Amniotic epithelial cell (primary cell): Measurements from ENCODE around the gene SYT3.
"Not testable (repeated sequence)": the region's sequence is repeated elsewhere in the genome, so short reads cannot be mapped to it uniquely, and the experiment has no call there.

ENCODE experiments used
- DNase-seq: peaks from one replicate; pipeline ENCODE4 v3.0.0-alpha.2; 2010; ENCODE audit warnings: low read depth

Gene SYT3

DNA sequence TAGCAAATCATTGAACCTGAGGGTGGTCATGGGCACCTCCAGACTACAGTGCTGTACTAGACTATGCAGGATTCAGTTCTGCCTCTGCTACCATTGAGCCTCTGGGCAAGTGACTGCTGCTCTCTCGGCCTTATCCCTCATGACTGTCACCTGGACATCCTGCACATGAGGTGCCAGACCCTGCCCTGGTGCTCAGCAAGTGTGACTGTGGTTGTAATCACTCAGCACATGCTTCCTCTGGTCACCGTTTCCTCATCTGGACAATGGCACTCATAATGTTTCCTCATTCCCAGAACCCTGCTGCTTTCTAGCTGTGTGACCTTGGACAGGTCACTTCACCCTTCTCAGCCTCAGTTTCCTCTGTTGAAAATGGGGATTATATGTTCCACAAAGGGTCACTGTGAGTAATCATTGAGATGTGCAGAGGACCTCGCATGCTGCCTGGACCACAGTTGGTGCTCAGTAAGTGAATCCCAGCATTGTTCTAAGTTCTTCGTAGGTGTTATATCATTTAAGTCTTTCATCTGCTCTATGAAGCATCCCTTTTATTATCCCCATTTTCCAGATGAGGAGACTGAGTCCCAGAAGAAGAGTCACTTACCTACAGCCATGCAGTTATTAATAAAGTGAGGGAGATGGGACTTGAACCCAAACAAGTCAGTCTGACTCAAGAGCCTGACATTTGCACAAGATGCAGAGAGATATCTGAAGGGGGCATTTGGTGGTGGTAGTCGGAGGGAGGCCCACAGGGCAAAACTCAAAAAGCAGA lies 3.2 kb downstream of the SYT3 start:
- no peak for DNase-seq

DNA sequence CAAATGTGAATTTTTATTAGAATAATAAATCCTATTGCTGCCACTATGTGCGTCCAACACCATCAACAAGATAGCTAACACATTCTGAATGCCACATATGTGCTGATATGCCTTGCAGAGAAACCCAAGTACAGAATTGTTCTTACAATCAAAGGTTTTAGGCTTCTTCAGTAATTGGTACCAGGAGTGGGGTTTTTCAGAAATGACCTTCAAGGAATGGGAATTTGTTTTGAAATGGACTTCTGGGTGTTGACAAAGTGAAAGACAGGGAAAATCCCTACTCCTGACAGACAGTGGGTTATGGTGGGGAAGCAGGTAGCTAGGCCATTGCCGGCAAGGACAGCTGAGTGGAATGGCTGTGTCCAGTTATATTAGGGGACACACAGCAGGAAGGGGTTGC lies 5.7 kb downstream of the SYT3 start:
- DNase-seq: no peak

DNA sequence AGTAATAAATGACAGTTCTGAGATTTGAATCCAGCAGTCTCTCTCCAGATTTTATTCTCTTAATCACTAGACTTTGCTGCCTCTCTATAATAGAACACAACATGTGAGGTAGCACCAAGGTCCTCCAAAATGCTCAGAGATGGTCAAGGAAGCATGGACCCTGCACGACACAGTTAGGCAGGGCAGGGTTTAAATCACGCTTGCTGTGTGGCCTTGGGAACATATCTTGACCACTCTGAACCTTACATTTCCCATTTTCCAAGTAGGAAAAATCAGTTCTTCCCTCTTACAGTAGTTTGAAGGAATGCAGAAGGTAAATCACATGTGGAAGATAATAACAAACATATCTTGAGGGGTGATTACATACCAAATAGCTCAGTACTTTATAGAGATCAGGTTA lies 6.3 kb downstream of the SYT3 start:
- DNase-seq: no peak

DNA sequence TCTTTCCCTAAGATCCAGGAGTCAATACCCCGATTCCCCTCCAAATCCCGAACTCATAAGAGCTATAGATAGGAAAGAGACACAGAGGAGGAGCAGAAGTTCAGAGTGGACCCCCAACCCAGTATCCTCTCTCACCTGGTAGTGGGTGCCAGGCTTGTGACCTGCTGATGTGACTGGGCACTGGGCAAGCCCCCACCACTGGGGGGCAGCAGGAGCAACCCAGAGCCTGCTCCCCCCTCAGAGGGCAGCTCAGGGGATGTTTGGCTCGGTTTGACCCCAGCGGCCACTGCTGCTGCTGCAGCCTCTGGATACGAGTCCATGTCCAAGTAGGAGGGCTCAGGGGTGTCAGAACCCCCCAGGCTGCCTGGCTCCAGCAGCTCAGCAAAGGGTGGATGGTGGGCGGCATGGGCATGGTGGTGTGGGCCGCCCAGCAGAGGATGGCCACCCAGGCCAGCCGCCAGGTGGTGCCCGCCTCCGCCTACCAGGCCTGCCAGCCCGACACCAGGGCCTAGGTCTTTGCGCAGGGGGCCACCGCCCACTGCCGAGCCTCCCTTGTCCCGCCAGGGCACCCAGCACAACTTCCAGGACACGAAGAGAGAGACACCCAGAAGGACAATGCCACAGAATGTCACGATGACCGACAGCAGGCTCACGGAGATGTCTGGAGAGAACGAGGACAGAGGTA lies 7.4 kb downstream of the SYT3 start:
- DNase-seq: no peak

DNA sequence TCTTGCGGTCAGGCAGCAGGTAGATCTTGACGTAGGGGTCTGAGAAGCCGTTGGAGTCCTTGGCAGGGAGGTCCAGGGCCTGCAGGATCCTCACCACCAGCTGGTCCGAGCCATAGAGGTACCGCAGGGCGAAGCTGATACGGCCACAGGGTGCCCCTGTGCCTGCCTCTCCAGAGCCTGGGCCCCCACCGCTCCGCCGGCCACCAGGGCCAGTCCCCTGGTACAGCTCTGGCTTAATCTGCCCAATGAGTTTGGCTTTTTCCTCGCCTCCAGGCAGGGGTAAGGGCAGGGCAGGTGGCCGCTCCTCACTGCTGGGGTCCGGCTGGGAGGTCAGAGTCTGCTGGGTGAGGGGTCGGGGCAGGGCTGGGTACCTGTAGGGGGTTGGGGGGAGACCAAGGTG lies 9.9 kb downstream of the SYT3 start:
- no peak for DNase-seq

DNA sequence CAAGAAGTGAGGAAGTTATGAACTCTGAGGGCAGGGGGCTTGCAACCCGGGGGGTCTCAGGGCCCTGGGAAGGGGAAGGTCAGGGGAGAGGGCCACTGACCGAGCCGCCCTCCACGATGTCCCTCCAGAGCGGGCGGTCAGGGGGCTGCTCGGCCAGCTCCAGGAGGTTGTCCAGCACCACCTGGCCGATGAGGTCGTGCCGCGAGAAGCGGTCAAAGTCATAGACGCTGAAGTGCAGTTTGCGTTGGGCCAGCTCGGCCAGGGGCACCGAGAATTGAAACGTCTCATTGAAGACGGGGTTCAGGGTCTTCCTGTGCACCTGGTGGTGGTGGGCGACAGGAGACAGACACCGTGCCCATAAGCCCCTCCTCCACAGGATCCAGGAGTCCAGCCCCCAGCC lies 10.5 kb downstream of the SYT3 start:
- DNase-seq: no peak

DNA sequence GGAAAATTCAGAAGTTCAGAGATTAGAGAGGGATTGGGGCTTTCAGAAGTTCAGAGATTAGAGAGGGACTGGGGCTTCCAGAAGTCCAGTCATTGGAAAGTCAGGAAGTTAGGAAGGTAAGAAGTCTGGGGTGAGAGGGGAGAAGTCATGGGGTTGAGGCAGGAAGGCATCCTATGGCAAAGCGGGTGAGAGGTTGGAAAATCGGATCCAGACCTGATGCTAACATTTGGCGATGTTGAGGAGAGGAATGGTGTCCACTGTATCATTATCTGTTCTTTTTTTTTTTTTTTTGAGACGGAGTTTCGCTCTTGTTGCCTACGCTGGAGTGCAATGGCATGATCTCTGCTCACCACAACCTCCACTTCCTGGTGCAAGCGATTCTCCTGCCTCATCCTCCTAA lies 11.1 kb downstream of the SYT3 start:
- DNase-seq: no peak

DNA sequence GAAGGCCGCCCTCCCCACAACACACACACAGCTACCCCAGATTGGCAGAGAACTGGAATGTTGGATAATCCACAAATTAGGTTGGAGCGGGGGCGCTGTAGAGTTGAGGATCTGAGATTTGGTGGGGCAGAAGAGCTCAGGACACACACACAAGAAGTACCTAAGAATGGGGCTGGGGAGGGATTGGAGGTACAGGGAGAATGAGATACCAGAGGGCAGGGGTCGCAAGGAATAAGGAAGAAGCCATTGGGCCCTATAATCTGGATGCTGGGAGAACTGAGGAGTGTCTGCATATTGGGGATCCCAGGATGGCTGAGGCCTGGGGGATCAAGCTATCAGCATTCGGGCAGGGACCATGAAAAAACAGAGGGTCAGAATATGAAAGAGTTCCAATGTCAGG lies 11.5 kb downstream of the SYT3 start:
- no peak for DNase-seq

DNA sequence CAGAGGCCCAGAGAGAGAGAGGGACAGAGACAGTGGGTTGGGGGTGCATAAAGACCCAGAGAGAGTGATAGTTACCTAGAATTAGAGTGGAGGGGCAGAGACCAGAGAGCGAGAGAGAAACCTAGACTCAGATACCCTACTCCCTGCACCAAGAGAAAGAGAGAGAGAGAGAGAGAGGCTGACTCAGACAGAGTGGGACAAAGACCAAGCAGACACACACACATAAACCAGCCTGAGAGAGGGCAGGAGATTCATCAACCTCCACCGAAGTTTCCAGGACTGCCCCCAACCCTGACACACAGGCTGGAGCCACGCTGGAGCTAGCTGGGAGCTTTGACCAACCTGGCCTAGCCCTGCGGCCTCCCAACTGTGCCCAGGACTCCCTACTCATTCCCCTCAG lies 12.9 kb downstream of the SYT3 start:
- DNase-seq: no peak

DNA sequence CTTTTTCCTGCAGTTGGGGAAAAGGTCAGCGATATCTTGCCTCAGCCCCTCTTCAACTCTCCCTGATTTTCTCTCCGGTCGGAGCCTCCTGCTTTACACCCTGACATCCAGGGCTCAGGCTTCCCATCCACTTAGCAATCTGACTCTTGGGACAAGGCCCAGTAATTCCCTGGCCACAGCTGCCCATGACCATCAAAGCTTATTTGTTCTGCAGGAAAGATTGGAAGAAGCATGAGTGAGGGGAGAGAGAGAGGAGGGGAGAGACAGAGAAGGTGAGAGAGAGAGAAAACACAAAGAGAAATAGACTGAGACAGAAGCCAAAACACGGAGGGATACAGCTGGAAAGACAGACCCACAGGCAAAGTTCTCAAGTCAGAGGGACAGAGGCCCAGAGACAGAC lies 13.7 kb downstream of the SYT3 start:
- DNase-seq: no peak

DNA sequence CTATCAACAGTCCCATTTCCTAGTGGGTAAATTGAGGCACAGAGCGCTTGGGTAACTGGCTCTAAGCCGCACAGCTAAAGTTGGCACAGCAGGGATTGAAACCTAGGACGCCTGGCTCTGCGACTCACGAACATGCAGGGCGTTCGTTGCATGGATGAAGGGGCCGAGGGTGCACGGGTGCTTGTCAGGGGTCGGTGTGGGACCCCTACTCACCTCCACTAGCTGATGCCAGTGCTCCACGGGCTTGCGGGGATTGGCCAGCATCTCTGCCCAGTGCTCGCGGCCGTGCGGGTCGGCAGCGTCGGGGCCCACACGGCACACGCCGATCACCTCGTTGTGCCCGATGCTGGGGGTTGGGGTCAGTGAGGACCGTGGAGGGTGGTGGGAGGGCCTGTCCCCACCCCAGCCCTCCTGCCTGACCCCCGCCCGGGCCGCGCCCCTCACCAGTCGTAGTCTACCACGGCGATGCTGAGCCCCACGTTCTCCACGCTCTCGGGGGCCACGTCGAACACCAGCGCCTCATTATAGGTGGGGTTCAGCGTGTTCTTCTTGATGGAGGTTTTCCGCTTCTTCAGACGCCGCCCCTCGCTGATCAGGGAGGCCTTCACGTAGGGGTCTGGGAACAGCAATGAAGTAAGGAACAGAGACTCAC lies 14.6 kb downstream of the SYT3 start:
- no peak for DNase-seq

DNA sequence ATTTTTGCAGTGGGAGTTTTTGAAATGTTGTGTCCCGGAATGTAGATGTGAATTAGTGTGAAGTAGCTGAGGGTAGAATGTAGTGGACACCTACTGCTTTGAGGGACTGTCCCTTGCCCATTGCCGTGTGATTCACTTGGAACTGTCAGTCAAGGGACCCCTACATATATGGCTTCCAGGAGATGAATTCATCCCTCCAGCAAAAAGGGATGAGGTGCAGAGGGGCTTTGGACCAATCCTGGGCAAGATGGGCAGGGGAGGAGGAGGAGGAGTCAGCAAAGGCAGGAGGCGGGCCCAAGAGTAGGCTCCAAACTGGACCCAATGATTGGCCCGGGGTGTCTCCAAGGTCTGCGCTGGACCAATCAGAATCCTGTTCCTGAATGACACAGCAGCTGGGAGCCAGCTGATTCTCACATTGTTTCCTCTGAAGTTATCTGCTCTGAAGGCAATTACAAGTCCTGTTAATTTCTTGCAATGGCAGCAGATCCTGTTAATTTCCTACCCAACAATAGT lies 19.2 kb downstream of the SYT3 start:
- DNase-seq: not testable (repeated sequence)

DNA sequence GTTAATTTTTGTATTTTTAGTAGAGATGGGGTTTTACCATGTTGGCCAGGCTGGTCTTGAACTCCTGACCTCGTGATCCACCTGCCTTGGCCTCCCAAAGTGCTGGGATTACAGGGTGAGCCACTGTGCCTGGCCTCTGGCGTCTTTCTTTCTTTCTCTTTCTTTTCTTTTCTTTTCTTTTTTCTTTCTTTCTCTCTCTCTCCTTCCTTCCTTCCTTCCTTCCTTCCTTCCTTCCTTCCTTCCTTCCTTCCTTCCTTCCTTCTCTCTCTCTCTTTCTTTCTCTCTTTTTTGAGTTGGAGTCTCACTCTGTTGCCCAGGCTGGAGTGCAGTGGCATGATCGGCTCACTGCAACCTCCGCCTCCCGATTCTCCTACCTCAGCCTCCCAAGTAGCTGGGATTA lies 20.5 kb downstream of the SYT3 start:
- not testable (repeated sequence) for DNase-seq

DNA sequence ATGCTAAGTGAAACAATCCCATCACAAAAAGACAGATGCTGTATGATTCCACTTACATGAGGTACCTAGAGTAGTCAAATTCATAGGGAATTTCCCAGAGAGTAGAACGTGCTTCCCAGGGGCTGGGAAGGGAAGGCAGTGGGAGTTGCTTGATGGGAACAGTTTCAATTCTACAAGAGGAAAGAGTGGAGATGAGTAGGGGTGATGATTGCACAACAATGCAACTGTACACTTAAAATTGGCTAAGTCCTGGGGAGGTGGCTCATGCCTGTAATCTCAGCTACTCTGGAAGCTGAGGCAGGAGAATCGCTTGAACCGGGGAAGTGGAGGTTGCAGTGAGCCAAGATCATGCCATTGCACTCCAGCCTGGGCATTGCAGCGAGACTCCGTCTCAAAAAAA lies 21.3 kb downstream of the SYT3 start:
- not testable (repeated sequence) for DNase-seq

DNA sequence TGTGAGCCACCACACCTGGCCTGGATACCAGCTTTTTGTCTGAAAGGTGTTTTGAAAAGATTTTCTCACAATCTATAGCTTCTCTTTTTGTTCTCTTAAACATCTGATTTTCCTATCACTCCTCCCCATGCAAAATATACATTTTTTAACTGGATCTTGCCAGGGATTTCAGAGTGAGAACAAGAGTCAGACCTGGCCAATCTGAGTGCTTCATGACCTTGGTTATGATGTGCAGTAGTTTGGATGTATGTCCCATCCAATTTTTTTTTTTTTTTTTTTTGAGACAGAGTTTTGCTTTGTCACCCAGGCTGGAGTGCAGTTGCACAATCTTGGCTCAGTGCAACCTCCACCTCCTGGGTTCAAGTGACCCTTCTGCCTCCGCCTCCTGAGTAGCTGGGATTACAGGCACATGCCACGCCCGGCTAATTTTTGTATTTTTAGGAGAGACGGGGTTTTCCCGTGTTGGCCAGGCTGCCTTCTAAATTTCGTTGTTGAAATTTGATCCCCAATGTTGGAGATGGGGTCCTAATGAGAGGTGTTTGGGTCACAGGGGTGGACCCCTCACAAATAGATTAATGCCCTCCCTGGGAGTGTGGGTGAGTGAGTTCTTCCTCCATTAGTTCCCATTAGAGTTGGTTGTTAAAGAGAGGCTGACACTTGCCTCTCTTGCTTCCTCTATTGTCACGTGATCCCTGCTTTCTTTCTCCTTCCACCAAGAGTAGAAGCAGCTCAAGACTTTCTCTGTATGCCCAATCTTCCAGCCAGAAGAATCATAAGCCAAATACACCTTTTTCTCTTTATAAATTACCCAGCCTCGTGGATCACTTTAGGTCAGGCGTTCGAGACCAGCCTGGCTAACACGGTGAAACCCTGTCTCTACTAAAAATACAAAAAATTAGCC lies 26.9 kb downstream of the SYT3 start:
- DNase-seq: not testable (repeated sequence)

DNA sequence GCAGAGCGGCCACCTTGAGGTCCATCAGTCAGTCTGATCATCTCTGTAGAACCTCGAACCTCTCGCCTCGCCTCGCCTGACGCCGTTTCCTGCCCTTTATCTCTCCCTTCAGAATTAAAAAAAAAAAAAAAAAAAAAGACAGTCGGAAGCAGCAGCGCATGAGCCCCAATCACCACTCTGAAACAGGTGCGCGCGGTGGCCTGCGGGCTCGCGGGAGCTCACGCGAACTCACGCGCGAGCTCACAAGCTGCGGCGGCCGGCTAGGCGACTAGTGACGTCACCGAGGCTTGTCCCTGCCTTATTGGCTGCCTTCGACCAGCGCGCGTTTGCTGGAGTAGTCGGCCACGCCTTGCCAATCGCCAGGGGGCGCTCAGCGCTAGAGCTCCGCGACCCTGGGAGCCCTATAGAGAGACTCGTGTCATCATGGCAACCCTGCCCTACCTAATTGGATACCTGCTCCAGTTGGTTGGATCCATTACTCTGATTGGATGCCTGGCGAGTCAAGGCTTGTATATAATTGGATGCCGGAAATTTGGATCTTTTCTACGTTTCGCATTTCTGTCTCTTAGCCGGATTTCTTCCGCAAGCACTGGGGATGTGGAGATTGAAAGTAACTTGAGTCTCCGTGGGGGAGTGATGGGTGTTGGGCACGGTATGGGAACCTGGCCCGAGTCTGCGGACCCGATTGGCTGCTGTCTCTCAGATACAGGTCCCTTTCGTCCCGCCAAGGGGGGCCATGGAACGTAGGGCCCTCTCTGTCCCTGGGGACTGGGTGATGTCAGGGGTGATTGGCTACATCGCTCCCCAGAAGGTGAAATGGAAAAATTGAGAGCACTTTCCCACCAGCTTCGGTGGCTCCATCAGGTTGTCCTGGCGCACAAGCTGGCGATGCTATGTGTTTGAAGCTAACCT lies 31.6 kb downstream of the SYT3 start:
- peak; percentile 28 for DNase-seq

DNA sequence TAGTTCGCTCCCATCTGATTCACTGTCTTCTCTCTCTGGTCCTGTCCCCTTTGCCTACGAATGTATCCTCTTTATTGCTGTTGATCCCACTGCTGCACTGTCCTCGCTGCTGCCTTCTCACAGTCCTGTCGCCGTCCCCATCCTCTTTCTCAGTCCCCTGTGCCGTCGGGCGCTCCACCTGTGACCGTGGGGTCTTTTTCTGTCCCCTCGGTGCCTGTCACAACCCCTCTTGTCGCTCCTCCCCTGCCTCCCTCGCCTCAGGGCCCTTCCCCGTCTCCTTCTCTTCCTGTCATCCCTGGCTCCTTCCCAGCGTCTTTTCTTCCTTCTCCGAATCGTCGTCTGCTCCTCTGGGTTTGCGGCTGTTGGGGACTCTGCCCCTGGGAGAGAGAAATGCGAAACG lies 32.3 kb downstream of the SYT3 start:
- DNase-seq: no peak

DNA sequence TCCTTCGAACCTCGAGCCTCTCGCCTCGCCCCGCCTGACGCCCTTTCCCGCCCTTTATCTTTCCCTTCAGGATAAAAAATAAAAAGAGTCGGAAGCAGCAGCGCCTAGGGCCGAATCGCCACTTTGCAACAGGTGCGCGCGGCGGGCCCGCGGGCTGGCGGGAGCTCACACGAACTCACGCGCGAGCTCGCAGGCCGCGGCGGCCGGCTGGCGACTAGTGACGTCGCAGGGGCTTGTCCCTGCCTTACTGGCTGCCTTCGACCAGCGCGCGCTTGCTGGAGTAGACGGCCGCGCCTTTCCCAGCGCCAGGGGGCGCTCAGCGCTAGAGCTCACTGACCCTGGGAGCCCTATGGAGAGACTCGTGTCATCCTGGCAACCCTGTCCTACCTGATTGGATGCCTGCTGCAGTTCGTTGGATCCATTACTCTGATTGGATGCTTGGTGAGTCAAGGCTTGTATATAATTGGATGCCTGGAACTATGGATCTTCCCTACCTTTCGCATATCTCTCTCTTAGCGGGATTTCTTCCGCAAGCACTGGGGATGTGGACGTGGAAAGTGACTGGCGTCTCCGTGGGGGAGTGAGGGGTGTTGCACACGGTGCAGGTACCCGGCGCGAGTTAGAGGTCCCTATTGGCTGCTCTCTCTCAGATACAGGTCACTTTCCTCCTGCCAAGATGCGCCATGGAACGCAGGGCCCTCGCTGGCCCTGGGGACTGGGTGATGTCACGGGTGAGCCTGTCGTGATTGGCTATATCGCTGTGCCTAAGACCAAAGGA lies 33.4 kb downstream of the SYT3 start:
- not testable (repeated sequence) for DNase-seq

DNA sequence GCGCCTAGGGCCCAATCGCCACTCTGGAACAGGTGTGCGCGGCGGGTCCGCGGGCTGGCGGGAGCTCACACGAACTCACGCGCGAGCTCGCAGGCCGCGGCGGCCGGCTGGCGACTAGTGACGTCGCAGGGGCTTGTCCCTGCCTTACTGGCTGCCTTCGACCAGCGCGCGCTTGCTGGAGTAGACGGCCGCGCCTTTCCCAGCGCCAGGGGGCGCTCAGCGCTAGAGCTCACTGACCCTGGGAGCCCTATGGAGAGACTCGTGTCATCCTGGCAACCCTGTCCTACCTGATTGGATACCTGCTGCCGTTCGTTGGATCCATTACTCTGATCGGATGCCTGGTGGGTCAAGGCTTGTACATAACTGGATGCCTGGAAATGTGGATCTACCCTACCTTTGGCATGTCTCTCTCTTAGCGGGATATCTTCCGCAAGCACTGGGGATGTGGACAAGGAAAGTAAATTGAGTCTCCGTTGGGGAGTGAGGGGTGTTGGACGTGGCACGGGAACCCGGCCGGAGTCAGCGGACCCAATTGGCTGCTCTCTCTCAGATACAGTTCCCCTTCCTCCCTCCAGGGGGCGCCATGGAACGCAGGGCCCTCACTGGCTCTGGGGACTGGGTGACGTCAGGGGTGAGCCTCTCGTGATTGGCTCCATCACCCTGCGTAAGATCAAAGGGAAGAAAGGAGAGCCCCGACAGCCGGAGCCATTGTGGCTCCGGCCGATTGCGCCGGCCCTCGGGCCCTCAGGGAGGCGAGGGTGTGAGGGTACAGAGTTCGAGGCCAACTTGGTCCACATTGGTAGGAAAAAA lies 35.2 kb downstream of the SYT3 start:
- not testable (repeated sequence) for DNase-seq
